ENCODE measurements around the gene TMEM181. TPM values are rescaled to one million over a fixed set of nuclear protein-coding genes. Genes with fewer than 3 reads are reported as not detected.
A peak's percentile ranks its signal among the peaks of the same experiment; 100 is the strongest.
"Not testable (repeated sequence)": the region's sequence is repeated elsewhere in the genome, so short reads cannot be mapped to it uniquely, and the experiment has no call there.

The TMEM181 gene
- total RNA-seq, 2 donors from 2014 or later, result 24.1 to 30.4 TPM

DNA sequence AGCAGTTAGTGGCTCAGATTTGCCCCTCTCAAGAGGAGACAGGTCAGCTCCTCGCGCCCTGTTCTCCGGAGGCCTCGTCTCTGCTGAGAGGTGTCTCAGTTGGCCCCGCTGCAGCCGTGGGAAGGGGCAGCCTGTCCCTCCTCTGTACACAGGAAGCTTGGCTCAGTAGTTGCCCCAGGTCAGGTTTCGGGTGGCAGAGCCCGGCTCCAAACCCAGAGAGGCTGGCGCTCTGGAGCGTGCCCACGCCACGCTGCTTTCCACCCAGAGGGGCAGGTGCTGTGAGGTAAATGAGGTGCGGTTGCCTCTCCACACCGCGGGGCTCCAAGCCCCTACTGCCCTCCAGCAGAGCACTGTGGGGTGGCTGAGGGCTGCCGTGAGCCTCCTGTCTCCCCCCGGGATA, 68.7 kb downstream of the TMEM181 start:
- intact Hi-C loops (cut with DNase I), result no loop called here
- no peak for DNase-seq (ENCODE audit: low spot score)

DNA sequence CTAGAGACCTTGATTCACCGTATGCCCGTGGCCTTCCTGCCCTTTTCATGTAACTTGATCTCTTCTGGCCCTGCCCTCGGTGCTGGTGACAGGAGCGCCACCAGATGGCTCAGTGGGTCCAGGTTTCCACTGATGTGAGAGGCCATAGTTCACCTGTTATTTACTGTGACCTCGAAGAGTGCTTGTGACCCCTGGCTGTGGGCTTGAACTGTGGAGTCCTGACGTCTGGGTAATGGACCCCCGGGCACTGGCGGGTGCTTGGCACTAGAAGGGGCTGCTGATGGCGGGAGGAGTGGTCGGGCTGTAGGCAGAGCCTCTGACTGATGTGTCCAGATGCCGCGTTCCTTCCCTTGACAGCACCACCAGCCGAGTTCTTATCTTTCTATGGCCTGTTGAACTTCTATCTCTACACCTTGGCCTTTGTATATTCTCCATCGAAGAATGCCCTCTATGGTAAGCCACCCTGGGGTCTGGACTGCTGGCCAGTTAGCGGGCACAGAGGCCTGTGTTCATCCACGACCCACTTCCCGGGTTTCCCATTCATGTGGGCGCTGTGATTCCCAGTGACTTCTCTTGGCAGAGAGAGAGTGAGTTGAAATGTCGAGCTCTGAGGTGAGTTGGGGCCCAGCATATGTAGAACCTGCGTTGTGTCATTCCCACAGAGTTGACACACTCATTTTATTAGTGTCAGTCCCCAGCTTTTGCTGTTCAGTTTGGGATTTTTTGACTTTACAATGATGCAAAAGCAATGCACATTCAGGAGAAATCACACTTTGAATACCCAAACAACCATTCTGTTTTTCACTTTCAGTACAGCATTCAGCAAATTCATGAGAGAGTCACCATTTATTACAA, 69.7 kb downstream of the TMEM181 start:
- intact Hi-C loops (cut with DNase I), result no loop called here
- no peak for DNase-seq (ENCODE audit: low spot score)

DNA sequence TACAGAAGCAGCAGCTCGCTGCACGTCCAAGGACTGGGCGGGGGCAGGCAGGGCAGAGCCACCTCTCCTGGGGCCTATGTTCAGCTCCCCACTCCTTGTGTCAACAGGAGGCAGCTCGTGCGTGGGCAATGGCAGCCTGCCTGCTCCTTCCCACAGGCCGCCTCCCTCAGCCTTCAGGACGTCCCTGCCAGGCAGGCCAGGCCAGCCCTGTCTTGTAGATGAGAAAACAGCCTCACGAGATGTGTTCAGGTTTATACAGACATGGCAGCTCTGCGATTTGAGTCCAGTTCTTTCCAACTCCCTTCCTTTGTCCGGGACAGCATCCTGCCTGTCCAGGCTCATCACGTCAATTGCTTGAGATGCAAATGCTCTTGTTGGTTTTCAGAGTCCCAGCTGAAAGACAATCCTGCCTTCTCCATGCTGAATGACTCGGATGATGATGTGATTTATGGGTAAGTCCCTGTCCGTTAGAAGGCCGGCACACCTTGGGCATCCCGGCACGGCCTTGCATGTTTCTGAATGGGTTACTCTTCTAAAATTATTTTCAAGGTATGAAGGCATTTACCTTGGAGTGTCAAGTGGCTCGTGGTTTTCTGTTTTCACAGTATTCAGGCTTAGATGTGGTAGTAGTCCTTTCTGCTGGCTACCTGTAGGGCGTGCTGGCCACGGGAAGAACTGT, 71.2 kb downstream of the TMEM181 start:
- peak; percentile 91 for DNase-seq (ENCODE audit: low spot score)
- intact Hi-C loops (cut with DNase I), result no loop called here

DNA sequence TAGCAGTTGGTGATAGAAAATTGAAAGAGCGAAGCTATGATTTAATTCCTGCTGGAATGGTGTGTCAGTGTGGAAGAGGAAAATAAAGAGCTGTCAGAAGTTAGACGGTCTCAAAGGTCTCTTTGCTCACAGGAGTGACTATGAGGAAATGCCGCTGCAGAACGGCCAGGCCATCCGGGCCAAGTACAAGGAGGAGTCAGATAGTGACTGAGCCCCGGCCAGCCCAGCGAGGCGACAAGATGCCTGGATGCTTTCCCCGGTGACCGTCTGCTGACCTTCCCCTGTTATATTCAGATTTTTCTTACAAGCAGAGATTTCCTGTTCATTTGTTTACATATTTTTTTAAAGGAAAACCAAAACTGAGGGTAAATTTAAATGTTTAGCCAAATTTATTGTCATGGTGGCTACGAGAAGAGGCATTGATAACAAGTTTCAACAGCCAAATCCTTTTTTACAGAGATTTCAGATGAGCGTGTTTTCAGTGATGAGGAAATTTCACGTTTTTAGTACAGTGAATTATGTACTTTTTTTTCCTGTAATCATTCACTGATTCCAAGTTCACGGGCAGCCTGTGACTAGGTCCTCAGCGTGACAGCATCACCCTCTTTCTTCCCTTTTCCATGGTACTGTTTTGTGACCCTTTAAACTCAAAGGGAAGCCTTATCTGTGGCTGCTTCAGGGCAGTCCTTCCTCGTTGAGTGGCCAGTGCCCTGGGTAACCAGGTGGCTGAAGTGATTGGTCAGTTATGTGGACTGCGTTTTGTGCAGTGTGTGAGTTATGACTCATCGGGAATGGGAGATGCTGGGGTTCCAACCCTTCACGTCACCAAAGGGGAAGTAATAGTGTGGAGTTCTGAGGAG, 72.0 kb downstream of the TMEM181 start:
- intact Hi-C loops (cut with DNase I), result no loop called here
- peak; percentile 94 for DNase-seq (ENCODE audit: low spot score)

DNA sequence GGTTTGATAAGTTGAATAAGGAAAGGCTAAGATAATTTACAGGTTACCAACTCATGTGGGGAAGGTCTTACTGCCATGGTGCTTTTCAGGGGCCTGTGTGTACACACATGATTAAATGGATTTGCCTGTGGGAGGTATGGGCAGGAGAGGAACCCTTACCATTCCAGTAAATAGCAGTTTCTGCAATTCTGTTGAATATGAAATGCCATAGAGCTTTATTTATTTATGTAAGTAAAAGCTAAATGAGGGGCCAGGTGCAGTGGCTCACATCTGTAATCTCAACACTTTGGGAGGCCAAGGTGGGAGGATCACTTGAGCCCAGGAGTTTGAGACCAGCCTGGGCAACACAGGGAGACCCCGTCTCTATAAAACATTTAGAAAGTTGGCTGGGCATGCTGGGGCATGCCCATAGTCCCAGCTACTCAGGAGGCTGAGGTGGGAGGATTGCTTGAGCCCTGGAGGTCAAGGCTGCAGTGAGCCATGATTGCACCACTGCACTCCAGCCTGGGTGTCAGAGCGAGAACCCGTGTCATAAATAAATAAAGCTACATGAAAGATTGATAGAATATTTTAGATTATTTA, 72.7 kb downstream of the TMEM181 start:
- intact Hi-C loops (cut with DNase I); DNase-seq (ENCODE audit: low spot score): not testable (repeated sequence)

DNA sequence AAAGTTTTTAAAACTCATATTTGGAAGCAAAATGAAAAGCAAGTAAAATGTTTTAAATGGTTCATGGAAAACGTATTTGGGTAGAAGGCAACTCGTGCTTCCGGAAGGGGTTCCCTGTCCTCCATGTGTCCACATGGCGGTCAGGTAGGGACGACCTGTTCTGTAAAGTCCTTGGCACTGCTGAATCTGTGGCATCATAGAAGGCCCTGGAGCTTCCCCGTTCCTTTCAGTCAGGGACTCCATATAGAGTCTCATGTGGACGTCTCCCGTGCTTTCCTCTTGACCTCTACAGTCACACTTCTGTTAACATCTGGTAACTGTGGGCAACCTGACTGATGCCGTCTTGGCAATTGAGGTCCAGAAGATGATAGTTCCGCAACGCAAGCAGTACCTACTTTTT, 73.2 kb downstream of the TMEM181 start:
- no peak for DNase-seq (ENCODE audit: low spot score)
- intact Hi-C loops (cut with DNase I), result no loop called here

DNA sequence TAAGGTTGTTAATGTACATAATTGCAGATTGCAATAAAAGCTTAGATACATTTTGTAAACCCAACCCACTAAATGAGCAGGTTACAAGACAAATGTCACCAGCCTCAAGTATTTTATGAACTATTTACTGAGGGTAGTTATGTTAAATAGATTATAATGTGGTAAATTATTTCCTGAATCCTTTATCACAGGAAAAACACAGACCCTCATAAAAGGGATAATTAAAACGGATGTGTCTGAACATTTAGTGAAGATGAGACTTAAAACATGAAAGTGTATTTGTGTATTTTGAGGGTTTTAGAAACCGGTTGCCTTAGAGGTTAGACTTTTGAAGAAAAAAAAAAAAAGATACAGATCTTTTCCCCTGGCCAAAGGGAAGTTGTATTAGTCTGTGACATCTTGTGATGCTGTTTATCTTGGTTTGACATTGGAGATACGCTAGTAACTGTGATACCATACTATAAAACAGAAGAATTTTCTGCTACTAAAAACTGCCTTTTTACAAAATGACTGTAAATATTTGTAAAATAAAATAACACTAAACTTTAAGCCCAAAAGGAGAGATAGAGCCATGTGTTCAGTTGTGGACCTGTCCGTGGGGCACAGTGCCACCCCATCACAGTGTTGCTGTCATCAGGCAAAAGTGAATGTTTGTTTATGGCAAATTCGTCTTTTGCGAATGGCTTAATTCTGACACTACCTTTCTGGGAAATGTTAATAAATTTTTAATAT, 75.0 kb downstream of the TMEM181 start:
- no peak for DNase-seq (ENCODE audit: low spot score)
- intact Hi-C loops (cut with DNase I), result no loop called here

DNA sequence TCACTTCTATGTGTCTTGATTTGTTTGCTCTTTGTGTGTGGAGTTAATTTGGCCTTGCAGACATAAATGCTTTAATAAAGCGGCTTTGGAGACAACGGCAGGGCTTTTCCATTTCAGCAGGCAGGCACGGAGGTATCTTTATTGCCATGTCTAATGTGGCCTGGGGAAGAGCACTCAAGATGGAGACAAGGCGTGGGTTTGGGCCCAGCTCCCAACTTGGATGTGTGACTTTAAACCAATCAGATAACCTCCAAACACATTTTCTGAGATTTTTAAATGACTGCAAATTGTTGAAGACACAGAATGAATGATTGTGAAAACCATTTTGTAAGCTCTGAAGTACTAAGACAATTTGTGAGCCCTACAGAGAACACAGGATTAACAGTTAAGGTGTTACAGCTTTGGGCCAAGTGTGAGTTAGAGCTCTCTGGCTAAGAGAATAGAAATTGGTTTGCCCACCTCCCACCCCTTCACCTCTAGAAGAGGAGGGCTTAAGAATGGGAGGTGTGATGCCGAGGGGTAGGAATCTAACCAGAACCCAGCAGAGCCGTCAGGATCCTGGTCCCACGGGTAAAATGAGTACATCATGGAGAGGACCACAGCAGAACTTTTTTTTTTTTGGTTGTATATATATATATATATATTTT, 75.7 kb downstream of the TMEM181 start:
- intact Hi-C loops (cut with DNase I), result no loop called here
- no peak for DNase-seq (ENCODE audit: low spot score)

DNA sequence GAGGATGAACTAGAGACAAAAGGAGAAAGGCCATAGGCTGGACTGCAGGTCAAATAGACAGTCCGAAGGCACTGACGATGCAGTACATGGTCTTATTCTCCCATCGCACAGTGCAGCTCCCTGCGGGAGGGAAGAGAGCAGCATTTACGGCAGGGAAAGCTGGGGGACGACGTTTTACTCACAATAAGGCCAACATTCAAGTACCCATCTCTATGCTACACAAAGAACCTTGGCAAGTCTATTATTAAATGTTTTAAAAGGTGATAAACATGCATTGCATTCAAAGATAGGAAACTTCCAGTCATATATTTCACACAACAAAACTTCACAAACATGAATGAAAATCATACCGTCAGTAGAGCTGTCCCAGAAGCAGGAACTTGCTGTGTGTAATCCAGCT, 76.9 kb downstream of the TMEM181 start:
- no peak for DNase-seq (ENCODE audit: low spot score)
- intact Hi-C loops (cut with DNase I), result no loop called here

DNA sequence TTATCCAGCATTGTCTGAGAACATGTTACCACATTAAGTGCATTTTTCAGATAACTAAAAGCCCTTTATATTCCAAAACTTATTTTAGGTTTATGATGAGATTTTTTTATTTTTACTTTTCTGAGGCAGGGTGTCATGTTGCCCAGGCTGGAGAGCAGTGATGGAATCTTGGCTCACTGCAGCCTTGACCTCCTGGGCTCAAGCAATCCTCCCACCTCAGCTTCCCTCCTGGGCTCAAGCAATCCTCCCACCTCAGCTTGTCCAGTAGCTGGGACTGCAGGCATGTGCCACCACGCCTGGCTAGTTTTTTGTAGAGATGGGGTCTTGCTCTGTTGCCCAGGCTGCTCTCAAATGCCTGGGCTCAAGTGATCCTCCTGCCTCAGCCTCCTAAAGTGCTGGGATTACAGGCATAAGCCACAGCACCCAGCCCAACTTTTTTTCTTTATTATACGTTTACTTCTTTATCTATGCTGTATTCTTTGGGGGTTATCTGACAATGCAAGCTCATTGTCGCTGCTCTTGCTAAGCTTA, 78.5 kb downstream of the TMEM181 start:
- intact Hi-C loops (cut with DNase I), result no loop called here
- no peak for DNase-seq (ENCODE audit: low spot score)

DNA sequence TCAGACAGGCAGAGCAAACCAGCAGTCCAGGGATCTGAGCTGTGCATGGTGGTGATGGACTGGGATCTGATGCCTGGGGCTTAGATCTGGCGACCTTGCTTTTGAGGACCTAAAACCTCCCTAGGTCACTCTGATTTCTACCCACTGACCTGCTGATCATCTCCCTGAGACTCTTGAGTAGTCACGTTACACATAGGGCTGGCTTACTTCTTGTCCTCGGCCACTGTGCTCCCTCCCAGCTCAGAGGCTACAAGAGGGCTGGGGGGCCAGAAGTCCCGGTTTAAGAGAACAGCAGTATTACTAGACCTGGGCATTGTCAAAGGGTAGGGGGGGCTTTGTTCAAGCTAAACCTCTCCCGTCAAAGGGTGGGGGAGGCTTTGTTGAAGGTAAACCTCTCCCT, 79.2 kb downstream of the TMEM181 start:
- intact Hi-C loops (cut with DNase I), result no loop called here
- no peak for DNase-seq (ENCODE audit: low spot score)

DNA sequence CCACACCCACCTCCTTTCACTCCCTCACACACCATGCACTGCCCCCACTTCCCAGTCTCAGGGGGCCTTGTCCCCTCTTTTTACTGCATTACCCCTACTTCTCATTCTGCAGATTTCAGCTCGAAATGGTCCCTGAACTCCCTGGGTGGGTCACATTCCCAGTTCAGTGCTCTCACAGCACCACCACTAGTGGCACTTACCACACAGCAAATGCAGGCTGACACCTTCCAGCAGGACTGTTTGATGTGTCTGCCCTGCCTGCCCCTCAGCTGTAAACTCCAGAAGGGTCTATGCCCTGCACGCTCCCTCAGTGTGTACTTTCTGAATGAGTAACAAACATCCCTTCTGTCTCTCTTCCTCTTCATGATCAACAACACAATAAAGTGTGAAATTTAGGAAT, 80.6 kb downstream of the TMEM181 start:
- intact Hi-C loops (cut with DNase I), result no loop called here
- no peak for DNase-seq (ENCODE audit: low spot score)

DNA sequence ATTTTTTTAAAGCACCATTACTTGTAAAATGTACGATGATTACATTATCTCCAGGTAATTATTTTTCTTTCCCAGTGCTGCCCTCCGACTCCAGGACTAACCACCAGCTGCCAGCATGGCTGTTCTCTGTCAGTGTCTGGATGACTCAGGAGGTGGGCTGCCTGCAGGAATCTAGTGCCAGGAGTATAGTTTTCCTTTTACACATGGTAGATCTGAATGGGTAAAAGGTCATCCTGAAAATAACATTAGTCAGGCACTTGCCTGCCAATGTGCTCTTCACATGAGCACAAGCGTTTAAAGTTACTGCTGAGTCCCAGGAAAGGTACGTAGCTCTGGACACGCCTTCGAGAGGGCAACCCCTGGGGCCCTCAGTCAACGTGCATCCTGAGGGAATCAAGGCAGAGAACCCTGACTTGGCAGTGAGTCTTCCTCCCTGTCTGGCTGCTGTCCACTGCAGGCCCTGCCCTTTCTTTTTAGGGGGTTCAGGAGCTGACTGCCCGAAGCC, 82.3 kb downstream of the TMEM181 start:
- DNase-seq (ENCODE audit: low spot score), result no peak
- intact Hi-C loops (cut with DNase I), result no loop called here

DNA sequence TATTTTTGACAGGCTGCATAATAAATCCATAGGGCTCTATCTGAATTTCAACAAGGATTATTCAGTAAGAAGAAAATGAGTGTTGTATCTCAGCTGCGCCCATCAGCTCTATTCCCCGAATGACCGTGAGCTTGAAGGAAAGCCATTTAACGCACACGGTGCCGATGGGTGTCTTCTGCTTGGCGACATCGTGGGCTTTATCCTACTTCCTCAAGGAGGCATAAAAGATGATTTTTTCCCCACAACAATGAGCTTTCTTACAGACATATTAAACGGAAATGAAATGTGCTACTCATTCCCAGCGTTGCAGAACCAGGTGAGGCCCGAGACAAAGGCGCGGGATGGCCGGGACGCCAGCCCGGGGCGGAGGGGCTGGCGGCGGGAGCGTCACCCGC, 83.9 kb downstream of the TMEM181 start:
- intact Hi-C loops (cut with DNase I), result no loop called here
- DNase-seq (ENCODE audit: low spot score), result no peak

DNA sequence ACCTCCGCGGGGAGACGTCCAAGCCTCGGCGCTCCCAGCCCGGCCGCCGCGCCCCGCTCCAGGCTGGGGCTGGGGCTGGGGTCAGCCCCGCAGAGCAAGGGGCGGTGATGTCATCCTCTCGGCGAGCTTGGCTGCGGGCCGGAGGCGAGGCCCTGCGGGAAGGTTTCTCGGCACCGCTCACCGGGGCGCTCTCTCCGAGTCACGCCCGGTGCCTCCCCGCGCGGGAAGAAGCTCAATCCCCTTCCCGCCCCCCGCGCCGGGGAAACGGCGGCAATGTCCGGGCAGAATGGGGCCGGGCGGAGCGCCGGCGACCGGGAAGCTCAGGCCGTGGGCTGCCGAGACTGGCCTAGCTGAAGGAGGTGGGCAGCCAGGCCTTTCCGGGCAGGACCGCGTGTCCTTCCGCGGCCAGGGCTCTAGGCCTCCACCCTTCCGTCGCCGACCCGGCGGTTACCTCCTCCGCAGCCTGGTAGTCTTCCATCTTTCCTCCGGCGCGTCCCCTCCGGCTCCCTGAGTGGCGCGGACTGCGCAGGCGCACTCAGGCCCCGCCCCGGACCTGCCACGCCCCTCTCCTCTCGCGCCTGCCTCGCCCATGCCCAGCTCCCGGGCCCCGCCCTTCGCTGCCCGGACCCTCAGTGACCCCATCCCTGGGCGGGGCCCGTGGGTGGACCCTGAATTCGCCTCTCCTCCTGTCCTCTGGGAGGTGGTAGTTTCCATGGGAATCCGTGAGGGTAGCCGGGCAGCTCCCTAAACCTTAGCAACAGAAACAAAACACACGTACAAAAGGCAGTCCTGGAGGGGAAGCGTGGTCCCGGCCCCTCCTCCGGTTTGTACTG, 84.6 kb downstream of the TMEM181 start, which contains the start of gene DYNLT1:
TSS of gene DYNLT1 (minus strand) at position 513 of the 833 bp plus-strand sequence. CDS start at position 478, 35 bp downstream.
- DNase-seq (ENCODE audit: low spot score), result peak; percentile 98
- intact Hi-C loops (cut with DNase I), result no loop called here

DNA sequence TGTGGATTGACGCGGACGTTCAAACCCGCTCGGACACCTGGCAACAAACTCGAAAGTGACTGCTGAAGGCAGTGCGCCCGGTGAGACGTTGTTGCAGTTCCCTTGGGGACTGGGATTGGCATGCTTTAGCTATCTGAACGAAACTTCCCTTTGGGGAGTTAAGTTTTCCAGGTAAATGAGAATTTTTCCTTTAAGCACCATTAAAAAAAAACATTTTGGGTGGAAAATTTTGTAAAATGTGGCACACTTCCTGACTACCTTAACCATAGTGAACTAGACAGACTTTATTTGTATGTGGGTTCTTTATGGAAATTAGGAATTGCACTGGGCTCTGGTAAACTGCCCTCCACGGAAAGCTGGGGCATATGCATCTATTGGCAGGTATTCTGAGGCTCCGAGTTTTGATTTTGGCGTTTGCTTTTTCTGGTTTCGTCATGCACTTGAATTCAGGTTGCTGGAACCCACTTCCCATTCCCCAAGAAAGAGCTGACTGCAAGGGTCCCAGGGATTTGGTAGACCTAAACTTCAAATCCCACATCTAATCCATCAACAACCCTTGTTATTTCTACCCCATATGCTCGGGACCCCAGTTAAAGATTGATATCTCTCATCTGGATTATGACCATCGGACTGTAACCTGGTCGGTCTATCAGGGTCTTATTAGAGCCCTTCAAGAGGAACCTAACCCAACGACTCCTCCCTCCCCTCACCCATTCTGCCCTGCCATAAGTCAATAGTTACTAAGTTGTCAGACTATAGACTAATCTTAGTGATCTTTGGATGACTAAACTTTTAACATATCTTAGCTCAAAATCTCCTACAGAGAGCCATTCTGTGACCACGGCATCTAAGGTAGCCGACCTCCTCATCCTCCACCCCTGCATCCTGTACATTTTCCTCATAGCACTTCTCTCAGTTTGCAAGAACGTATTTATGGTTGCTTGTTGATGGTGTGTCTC, 85.5 kb downstream of the TMEM181 start:
- intact Hi-C loops (cut with DNase I), result no loop called here
- DNase-seq (ENCODE audit: low spot score), result no peak

Data from posterior vena cava (tissue), 2 donors.